GM18526 (cell line): ENCODE measurements around the gene MIER2.

ENCODE experiments used
- POLR2A ChIP-seq: IDR thresholded peaks from 3 replicates; pipeline ENCODE4 v1.6.1; 2011; ENCODE audit not compliant: insufficient read length; ENCODE audit errors: extremely low read depth

Gene MIER2

DNA sequence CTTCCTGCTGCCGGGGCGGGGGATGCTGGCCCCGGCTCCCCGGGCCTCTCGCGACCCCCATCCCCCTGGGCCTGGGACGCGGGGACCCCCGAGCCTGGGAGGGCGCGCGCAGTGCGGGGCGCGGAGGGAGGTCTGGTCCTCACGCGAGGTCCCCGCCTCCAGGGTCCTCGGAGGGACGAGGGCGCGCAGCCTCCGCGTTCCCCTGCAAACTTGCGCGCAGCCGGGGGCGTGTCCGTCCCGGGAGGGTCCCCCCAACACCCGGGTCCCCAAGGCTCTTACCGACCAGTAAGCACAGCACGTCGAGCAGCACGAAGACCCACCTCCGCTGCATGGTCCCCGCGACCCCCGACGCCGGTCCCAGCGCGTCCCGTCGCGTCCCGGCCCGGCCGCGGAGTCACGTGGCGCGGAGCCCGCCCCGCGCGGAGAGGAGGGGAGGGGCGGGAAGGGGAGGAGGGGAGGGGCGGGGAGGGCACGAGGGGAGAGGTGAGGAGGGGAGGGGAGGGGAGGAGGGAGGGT is 53.5 kb downstream of the MIER2 start, which contains the start of gene PLPP2:
Gene PLPP2, minus strand, starts transcription at position 398 of the 516 bp plus-strand sequence. Its CDS starts 67 bp downstream, at position 331.
- TF ChIP-seq POLR2A, result no peak

DNA sequence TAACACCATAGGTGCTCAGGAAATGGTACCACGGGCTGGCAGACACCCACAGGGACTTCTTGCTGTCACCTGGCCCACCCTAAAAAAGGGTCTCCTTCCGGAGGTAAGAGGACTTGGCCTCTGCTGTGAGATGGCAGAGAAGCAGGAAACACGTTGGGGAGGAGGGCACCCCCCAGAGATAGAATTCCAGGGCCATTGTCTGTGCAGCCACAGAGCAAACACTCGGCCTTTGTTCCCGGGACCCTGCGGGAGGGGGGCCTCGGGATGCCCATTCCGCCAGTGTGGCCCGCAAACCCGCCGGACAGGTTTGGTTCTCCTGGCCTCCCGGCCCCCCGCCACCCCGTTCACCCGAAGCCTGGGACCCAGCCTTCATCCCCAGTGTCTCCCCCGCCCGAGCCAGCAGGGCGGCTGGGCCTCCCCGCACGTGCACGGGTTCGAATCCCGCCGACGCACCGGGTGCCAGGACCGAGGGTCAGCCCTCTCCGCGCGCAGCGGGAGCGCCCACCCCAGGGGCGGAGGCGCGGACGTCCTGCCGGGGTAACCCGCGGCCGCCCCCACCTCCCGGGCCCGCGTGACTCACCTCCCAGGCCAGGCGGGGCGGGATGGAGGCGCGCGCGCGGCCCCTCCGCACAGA is 54.1 kb downstream of the MIER2 start:
- no peak for TF ChIP-seq POLR2A

GRCh38 chr19:289651-290371 is 54.8 kb downstream of the MIER2 start:
- no peak for TF ChIP-seq POLR2A

GRCh38 chr19:288911-289310 is 55.7 kb downstream of the MIER2 start:
- no peak for TF ChIP-seq POLR2A

- no peak for TF ChIP-seq POLR2A
Measured at GRCh38 chr19:287381-287871, 57.2 kb downstream of the MIER2 start.

GRCh38 chr19:283395-283794 is 61.2 kb downstream of the MIER2 start:
- TF ChIP-seq POLR2A, result no peak

DNA sequence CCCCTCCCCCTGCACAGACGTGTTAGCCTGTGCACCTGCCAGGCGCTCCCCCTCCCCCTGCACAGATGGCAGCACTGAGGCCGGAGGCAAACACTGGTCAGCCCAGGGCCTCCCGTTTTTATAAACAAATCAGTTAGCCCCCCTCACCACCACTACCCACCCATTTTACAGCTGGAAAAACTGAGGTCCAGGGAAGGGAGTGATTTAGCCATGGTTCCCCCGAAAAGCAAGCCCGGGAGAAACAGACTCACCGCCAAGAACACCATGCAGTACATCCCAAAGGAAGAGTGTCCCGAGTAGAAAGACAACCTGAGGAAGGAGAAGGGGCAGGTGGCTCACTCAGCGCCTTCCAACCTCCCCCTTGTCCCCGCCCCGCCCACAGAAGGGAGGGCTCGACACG is 62.1 kb downstream of the MIER2 start:
- no peak for TF ChIP-seq POLR2A

DNA sequence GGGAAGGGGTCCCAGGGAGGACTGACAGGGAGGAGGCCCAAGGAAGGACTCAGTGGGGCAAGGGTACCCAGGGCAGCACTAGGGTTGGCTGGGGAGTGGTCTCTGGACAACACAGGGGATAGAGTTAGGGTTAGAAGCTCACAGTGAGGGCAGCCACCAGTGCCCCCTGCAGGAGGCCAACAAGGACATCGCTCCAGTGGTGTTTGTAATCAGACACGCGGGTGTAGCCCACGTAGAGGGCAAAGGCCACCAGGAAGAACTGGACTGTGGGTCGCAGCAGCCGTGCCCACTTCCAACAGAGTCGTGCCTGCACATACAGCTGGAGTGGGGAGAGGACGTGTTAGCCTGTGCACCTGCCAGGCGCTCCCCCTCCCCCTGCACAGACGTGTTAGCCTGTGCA is 62.6 kb downstream of the MIER2 start:
- no peak for TF ChIP-seq POLR2A

DNA sequence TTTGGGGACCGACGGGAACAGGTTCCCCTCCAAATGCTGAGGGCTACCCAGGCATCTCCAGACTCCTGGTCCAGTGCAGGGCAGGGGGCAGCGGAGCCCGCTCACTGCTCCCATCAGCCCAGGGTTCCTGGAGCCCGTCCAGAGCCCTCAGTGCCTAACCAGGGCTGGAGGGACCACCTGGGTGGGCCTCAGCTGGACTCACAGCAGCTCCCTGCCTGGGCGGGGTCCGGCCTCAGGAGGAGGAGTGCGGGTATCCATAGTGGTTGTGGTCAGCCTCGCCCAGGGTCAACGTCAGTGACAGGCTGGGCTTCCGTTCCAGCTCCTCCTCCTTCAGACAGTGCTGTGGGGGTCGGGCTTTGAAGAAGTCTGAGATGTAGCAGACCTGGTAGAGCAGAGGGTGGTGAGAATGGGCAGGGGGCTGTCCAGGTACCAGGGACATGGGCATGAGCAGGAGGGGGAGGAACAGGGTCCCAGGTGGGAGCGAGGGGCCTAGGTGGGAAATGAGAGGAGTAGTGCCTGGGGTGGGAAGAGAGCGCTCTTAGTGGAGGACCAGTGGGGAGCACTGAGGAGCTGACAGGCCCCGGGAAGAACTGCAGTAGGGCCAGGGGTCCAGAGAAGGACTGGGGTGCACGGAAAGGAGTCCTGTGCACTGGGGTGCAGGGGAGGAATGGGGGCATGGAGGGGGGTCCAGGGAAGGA is 63.3 kb downstream of the MIER2 start:
- TF ChIP-seq POLR2A, result no peak

DNA sequence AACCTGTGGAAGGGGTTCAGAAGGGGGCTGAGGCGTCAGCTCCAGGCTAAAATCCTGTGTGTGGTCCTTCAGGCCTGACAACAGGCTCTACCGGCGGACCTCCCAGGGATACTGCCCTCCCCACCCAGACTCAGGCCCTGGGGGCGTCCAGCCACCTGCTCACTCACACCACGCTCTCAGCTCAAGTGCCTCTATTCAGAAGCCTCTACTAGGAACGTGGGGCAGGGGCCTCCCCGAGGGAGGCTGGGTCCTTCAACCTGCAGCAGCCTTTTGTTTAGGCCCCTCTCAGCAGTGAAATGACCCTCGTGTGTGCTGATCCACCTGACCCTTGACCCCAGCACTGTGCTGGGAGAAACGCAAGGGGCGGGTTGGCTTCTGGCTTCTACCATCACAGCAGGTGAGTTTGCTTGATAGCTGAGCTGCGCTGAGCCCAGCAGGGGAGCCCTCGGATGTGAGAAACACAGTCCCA is 64.0 kb downstream of the MIER2 start:
- no peak for TF ChIP-seq POLR2A

GRCh38 chr19:279656-280055 is 64.9 kb downstream of the MIER2 start:
- no peak for TF ChIP-seq POLR2A

- no peak for TF ChIP-seq POLR2A
Measured at GRCh38 chr19:279231-279630, 65.4 kb downstream of the MIER2 start.

DNA sequence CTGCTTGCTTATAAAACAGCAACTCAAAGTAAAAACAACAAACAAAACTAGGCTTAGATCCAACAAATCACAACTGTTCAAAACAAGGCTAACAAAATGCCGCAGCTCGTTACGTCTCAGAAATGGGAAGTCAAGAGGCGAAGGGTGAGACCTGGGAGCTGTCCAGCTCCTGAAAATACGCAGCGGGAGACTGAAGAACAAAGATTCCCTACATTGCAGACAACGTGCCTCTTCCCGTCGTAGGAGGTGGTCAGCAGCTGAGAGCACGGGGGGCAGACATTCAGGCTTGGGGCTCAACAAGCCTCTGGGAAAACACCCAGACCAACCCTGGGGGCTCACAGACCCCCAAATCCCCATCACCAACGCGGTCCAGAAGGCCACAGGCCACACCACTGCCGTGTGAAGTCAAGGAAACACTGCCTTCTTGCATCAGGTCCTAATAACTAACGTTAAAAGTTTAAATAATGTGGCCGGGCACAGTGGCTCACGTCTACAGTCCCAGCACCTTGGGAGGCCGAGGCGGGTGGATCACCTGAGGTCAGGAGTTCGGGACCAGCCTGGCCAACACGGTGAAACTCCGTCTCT is 66.9 kb downstream of the MIER2 start:
- TF ChIP-seq POLR2A, result no peak

DNA sequence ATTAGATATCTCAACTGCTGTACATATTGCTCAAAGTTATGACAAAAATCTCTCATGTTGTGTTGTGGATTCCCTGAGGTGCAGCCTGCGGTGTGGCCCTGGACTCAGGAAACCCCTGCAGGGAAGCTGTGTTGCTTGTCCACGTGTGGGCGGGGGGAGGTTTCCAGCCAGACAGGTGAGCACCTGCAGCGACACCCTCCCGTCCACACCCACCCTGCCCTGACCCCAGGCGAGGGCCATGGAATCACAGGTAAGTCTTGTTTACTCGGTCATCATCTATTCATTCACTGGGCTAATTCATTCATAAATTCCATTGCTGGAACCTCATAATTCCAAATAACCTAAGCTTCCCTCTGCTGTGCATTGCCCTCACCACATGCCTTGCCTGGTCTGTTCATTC is 67.5 kb downstream of the MIER2 start:
- no peak for TF ChIP-seq POLR2A

DNA sequence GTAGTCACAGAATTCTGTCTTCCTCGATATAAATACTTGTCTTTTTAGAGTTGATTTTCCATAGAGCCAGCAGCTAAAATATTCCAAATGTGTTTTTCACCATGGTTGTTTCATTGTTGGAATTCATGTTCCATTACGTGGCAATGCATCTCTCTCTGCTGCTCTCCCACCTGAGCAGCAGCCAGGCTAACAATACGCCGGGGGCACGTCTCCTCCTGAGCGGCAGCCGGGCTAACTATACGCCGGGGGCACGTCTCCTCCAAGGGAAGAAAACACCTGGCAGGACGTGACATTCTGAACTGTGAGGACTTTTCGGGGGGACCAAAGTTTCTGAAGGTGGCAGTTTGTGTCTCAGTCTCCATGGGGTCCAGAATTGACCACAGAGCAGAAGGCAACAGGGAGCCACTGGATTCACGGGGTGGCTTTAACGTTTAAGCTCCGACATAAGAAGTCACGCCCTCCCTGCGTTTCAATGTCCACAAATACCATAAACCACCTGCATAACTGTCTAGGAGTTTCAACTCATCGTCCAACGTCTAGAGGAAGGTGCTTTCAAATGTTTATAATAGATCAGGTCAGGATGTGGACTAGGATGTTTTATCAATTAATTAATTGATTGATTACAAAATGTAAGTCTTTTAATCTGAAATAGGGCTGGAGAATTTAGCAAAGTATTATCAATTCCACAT is 68.5 kb downstream of the MIER2 start:
- TF ChIP-seq POLR2A, result no peak
